Amniotic stem cell (primary cell): ENCODE measurements around the gene KLF13.

ENCODE experiments used
- DNase-seq: peaks from one replicate; lab custom pipeline; 2025; lab: John Stamatoyannopoulos, UW

The KLF13 gene

DNA sequence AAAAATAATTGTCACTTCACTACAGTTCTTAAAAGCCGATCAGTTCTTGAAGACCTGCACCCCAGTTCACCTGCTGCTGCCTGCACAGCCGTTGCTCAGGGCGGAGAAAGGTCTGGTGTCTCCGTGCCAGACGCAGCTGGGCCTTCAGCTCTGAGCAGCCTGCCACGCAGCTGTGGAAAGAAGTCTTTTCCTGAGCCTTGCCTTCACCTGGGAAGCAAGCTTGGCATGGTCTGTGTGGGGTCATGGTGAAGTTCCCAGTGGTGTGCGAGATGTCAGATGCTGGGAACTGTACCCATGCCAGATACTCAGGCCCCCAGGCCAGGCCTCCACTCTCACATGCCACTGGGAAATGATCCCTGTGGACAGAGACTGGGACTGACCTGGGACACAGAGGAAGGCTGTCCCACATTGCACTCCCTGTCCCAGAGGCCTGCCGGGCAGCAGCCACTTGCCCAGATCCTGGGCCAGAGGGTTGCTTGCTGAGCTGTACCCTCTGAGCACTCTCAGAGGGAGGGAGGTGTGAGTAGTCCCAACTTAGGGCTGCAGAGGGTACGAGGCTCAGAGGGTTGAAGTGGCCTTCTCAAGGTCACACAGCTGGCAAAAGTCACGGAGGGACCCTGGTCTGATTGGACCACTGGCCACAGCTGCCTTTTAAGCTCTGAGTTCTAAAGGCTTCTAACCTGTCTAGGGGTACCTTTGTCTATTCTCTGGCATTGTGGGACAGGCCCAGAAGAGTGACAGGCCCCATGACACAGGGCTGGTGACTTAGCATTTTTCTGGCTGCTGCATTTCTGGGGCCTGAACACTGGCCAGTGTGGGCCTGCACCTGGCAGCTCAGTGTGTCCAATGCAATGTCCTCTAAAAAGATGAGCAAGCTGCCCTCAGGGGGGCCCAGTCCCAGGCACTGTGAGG, 55.4 kb downstream of the KLF13 start:
- no peak for DNase-seq

DNA sequence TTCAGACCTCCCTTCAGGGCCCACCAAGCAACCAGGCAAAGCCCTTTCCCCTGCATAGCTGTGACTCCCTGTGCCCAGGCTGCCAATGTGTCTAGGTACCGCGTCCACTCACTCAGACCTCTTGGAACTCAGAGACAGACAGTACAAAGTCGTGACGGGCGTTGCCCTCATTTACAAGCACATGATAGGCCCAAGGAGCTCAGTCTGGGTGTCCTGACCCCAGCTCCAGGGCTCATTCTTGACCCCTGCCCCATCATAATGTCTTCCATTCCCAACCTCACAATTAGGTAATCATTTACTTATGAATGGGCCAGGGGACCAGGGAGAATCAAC, 56.0 kb downstream of the KLF13 start:
- DNase-seq: no peak

- no peak for DNase-seq
Measured at GRCh38 chr15:31383139-31383538, 56.5 kb downstream of the KLF13 start.

DNA sequence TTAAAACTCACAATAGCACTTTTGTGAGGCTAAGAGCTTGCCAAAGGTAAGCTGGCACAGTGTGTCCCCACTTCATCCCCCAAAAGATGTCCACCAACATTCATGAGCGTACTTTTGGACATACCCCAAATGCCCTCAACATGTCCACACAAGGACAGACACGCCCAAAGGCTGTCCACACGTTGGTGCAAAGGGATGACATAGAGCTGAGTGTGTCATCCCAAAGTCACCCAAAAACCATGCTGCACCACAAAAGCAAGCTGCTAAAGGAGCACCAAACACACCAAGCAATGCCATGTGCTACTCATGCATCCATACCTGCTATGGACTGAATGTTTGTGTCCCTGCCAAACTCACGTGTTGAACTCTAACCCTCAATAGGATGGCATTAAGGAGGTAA, 57.9 kb downstream of the KLF13 start:
- DNase-seq: no peak

- DNase-seq: no peak
Measured at GRCh38 chr15:31385736-31386135, 59.1 kb downstream of the KLF13 start.

GRCh38 chr15:31387092-31387478, 60.5 kb downstream of the KLF13 start:
- DNase-seq: no peak

GRCh38 chr15:31387479-31388118, 61.0 kb downstream of the KLF13 start:
- DNase-seq: no peak

- no peak for DNase-seq
Measured at GRCh38 chr15:31389576-31389975, 62.9 kb downstream of the KLF13 start.

GRCh38 chr15:31390029-31390428, 63.4 kb downstream of the KLF13 start:
- no peak for DNase-seq

DNA sequence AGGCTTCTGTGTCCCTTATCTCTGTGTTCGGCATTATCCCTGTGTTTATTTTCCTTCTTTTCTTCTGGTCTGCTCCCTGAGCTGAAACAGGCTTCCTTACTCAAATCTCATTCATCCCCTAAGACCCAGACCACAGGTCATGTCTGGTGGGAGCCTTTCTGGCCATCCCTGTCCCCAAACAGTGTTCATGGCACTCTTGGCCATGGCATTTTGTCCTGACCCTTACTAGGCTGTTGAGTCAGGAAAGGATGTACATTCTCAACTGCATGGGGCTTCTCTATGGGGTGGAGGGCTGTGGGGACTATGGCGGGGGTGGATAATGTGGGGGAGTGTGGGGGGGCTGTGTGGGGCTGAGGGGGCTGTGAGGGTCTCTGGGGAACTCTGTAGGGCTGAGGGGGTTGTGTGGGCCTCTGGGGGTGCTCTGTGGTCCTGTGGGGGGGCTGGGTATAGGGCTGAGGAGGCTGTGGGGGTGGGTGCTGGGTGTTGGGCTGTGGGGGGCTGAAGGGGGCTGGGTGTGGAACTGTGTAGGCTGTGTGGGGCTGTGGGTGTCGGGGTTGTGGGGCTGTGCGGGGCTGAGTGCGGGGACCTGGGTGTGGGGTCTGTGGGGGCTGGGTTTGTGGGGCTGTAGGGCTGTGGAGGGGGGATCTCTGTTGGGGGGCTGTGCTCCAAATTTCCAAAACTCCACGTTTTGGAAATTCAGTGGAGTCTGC, 64.3 kb downstream of the KLF13 start:
- DNase-seq: no peak

DNA sequence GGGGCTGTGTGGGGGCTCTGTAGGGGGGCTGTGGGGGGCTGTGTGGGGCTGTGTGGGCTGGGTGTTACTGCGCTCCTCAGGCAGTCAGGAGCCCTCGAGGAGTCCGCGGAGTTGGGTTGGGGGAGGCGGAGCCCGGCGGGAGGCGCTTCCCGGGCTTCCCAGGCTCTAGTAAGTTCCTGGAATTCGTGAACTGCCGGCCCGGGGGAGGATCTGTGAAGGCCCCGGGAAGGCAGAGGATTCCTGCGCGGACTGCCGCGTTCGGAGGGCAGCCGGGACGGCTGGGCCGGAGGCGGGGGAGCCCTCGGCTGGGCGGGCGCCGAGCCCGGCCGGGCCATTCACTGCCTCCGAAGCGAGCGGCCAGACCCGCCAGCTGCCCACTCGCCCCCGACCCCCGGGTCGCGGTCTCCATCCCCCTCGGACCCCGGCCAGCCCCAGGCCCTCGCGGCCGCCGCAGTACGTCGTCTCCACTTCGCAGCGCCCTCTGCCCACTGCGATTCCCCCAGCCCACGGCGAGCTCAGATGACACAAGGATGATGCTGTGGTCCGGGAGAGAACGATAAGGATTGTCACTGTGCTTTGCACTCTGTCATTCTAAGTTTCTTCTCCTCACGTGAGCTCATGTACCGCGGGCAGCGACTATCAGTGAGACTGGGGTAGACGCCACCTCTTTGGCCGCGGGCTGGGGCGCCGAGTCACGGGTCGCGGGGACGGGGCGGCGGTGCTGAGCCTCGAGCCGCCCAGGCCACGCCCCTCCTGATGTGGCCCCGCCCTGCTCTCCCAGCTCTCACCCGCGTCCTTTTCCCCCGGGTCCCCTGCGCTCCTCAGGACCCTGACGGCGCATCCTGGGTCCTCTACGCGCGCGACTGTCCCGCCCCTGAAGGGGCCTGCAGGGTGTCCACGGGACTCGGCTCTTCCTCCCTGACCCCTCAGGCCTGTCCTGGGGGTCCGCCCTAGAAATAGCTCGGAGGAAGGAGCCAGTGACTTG, 65.3 kb downstream of the KLF13 start:
- peak; percentile 28 for DNase-seq

DNA sequence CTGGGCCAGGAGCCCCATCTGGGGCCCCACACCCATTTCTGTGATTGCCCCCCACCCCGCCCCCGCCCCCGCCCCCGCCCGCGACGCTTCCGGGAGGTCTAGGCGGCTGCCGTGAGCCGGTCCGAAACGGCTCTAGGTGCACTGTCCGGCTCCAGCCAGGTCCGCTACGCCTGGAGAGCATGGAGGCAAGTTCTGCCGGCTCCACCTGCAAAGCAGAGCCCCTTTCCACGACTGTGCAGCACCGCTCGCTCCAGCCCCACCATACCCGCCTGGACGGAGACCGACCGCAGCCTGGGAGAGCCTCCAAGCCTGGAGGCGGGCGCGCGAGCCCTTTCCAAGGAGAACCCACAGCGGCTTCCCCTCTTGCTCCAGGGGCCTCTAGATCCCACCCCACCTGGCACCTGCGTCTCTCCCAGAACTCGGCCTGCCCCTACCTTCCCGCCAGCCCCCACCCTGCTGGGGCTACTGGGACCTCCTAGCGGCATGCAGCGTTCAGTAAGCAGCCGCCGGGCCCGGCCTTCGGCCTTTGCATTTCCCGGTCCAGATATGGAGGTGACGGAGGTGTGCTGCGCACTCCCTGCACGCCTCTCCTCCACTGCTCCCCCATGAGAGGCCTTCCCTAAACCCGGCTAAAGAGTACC, 66.2 kb downstream of the KLF13 start:
- no peak for DNase-seq

- no peak for DNase-seq
Measured at GRCh38 chr15:31393444-31394091, 66.9 kb downstream of the KLF13 start.

DNA sequence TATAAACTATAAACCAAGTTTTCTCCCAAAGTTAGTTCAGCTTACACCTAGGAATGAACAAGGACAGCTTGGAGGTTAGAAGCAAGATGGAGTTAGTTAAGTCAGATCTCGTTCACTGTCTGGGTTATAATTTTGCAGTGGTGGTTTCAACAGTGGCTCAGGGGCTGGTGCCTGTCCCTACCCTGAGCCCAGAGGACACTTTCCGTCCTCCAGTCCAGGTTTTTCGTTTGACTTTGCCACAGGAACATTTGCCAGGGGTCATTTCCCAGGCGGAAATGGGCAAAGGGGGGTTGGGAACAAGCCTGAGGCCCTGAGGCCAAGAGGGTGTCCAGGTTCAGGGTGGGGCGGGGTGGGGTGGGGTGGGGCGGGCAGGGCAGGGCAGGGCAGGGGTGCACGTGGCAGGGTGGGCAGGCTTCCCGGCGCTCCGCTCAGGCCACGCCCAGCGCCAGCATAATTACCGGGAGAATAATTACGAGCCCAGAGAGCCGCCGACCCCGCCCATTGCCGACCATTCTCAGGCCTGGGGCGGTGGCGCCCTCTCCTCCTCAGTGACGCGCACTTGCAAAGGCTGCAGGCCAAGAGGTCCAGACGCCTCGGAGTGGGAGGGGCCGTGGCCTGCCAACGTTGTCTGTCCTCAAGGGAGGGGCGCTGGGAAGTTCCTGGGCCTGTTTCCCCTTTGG, 70.4 kb downstream of the KLF13 start:
- no peak for DNase-seq

GRCh38 chr15:31397851-31398661, 71.4 kb downstream of the KLF13 start:
- DNase-seq: no peak

DNA sequence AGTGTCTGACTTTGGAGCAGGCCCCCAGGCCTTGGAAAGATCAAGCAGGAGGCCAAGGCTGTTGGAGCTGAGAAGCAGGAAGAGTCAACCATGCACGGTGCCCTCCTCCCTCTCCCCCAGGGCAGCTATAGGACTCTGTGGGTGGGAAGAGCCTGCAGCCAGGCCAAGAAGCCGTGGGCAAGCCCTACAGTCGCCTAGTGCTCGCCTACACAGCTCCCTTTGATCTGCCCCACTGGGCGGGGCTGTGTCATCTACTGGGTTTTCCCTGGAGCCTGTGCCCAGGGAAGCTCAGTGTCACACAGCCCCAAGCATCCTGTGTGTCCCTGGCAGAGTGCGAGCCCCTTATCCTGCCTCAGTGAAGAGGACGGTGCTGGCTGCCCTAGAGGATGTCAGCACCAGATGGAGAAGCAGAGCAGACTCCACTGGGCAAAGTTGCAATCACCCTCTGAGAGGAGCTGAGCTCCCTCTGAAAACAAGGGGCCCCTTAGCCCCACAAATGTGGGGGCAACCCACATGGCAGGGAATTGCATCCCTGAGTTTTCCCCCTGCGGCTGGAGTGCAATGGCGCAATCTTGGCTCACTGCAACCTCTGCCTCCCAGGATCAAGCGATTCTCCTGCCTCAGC, 72.2 kb downstream of the KLF13 start:
- no peak for DNase-seq

DNA sequence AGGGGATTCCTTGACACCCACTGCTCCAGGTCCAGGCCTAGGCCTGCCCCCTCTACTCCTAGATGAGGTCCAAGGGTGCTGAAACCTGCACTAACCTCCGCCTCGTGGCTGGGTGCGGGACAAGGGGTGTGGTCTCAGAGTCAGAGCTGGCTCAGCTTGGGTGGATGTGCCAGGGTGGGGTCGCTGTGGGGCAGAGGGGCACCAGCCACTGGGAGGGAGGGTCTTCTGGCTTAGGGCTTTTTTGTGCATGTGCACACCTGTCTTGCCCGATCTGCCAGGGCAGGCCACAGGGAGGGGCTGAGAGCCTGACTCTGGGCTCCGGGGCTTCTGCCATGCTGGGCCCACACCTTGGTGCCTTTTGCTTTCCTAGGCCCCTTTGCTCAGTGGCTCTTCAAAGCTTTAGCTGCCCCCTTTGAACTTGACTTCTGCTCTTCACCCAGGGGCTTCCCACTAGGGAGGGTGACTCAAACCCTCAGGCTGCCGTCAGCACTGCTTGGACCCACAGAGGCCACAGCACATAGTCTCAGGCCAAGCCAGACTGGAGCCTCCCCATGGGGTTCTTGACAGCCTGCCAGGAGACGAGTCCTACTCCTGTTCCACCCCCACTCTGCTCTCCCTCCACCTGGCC, 73.0 kb downstream of the KLF13 start:
- no peak for DNase-seq

- no peak for DNase-seq
Measured at GRCh38 chr15:31400222-31400927, 73.7 kb downstream of the KLF13 start.
